ENCODE measurements around the gene SDHAF3. TPM values are rescaled to one million over a fixed set of nuclear protein-coding genes. Genes with fewer than 3 reads are reported as not detected.

The SDHAF3 gene
- total RNA-seq, 1 donor from 2014 or later: 10.0 TPM

DNA sequence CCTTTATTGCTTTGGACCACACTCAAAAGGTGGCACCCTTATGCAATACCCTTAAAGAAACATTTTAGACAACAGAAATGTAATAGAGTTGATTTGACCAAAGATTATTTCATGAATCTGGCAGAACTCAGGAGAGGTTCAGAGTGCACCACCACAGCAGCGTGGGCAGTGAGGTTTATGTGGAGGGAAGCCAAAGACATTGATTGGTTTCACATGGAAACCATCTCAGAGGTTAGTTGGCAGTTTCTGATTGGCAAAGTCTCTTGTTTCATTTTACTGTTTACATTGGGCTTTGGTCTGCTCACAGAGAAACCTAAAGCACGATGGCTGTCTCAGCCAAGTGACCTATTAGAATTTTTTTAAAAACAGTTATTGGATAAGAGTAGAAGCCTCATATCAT lies 101.3 kb downstream of the SDHAF3 start:
- TF ChIP-seq, protein P1, sequence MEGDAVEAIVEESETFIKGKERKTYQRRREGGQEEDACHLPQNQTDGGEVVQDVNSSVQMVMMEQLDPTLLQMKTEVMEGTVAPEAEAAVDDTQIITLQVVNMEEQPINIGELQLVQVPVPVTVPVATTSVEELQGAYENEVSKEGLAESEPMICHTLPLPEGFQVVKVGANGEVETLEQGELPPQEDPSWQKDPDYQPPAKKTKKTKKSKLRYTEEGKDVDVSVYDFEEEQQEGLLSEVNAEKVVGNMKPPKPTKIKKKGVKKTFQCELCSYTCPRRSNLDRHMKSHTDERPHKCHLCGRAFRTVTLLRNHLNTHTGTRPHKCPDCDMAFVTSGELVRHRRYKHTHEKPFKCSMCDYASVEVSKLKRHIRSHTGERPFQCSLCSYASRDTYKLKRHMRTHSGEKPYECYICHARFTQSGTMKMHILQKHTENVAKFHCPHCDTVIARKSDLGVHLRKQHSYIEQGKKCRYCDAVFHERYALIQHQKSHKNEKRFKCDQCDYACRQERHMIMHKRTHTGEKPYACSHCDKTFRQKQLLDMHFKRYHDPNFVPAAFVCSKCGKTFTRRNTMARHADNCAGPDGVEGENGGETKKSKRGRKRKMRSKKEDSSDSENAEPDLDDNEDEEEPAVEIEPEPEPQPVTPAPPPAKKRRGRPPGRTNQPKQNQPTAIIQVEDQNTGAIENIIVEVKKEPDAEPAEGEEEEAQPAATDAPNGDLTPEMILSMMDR (IDR thresholded peaks at IDR 0.05): no peak

DNA sequence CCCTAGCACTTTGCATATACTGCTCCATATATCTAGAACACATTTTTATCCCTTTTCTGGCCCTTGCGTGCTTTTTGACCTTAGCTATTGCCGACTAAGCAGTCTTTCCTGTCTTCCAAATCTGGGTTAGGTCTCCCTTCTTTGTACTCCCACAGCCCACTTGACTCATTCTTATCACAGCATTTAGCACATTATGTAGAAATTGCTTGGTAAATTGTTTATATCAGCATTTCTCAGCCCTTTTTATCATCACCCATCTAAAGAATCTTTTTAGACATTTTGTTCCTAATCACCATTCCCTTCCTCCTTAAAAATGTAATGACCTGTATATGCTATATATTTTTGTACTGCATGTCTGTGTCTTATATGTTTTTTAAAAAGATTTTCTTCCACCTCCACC lies 101.7 kb downstream of the SDHAF3 start:
- Mint-ChIP-seq H3K4me1 (ENCODE audit: unreplicated experiment) (no peaks in the 10 kb centered on the region), H3K4me3 (ENCODE audit: unreplicated experiment) (no peak overlapping the region), H3K36me3 (ENCODE audit: unreplicated experiment) (no peaks in the 10 kb centered on the region), H3K9me3 (ENCODE audit: unreplicated experiment) (no peaks in the 10 kb centered on the region), H3K27me3 (ENCODE audit: unreplicated experiment) (no peaks in the 10 kb centered on the region), H3K27ac (ENCODE audit: unreplicated experiment) (no peak overlapping the region)
- DNase-seq (ENCODE audit: extremely low spot score, unreplicated experiment): no peak
- TF ChIP-seq, protein P1 (IDR thresholded peaks at IDR 0.05): no peak

More for the DNA sequence above, 101.3 kb downstream of the SDHAF3 start:
- no peaks in the 10 kb centered on the region for H3K27me3 Mint-ChIP-seq (ENCODE audit: unreplicated experiment)
- no peaks in the 10 kb centered on the region for H3K36me3 Mint-ChIP-seq (ENCODE audit: unreplicated experiment)
- no peak for DNase-seq (ENCODE audit: extremely low spot score, unreplicated experiment)
- H3K9me3 Mint-ChIP-seq (ENCODE audit: unreplicated experiment): no peaks in the 10 kb centered on the region
- H3K4me3 Mint-ChIP-seq (ENCODE audit: unreplicated experiment): no peak overlapping the region
- H3K27ac Mint-ChIP-seq (ENCODE audit: unreplicated experiment): no peak overlapping the region
- no peaks in the 10 kb centered on the region for H3K4me1 Mint-ChIP-seq (ENCODE audit: unreplicated experiment)

DNA sequence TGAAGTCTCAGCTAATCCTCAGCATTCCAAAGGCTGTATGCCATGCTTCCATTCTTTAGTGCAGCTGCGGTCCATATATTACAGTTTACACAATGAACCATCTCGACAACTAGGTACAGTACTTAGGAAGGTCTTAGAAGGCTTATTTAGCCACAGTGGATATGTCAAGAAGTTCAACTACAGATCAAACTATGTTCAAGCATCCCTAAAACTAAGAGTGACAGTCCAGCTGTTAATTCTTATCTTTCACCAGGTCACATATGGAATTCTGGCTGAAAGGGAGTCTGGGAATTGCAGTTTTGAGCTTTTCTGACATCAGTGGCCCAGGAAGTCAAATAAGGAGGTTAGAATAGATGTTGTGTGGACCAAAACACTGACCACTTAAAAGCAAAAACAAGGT lies 106.8 kb downstream of the SDHAF3 start:
- no peaks in the 10 kb centered on the region for H3K4me1 Mint-ChIP-seq (ENCODE audit: unreplicated experiment)

DNA sequence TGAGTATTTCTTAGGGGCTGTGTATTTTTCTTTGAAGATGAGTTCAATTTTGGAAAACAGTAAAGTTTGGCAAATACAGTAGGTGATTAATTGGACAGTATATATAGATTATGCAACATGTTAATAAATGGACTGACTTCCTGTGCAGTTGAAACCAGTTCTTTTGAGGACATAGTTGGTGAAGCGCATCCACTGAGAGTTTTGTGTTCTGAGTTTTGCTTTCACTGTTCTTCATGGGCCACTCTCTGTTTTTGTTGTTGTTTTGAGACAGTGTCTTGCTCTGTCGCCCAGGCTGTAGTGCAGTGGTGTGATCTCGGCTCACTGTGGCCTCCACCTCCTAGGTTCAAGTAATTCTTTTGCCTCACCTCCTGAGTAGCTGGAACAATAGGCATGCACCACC lies 109.0 kb downstream of the SDHAF3 start:
- H3K36me3 Mint-ChIP-seq (ENCODE audit: unreplicated experiment): no peaks in the 10 kb centered on the region
- H3K4me3 Mint-ChIP-seq (ENCODE audit: unreplicated experiment): no peak overlapping the region
- TF ChIP-seq, protein P1 (IDR thresholded peaks at IDR 0.05): no peak
- H3K4me1 Mint-ChIP-seq (ENCODE audit: unreplicated experiment): no peaks in the 10 kb centered on the region
- DNase-seq (ENCODE audit: extremely low spot score, unreplicated experiment): no peak
- H3K9me3 Mint-ChIP-seq (ENCODE audit: unreplicated experiment): peaks cover 4% of the 10 kb centered on the region
- H3K27me3 Mint-ChIP-seq (ENCODE audit: unreplicated experiment): no peaks in the 10 kb centered on the region
- H3K27ac Mint-ChIP-seq (ENCODE audit: unreplicated experiment): no peak overlapping the region

More for the DNA sequence above, 106.8 kb downstream of the SDHAF3 start:
- H3K27ac Mint-ChIP-seq (ENCODE audit: unreplicated experiment): no peak overlapping the region
- DNase-seq (ENCODE audit: extremely low spot score, unreplicated experiment): no peak
- no peak overlapping the region for H3K4me3 Mint-ChIP-seq (ENCODE audit: unreplicated experiment)
- no peaks in the 10 kb centered on the region for H3K27me3 Mint-ChIP-seq (ENCODE audit: unreplicated experiment)
- TF ChIP-seq, protein P1 (IDR thresholded peaks at IDR 0.05): no peak
- no peaks in the 10 kb centered on the region for H3K9me3 Mint-ChIP-seq (ENCODE audit: unreplicated experiment)
- H3K36me3 Mint-ChIP-seq (ENCODE audit: unreplicated experiment): no peaks in the 10 kb centered on the region

Other genes with a start within 250 kb of the SDHAF3 start
- 0.94 and 1.5 TPM in 2 replicates for gene DLX6, start 112.1 kb upstream of the SDHAF3 start, total RNA-seq
- gene DLX5, start 92.9 kb upstream of the SDHAF3 start, total RNA-seq: 4.2 and 6.0 TPM in 2 replicates